Suprapubic skin (tissue), 4 donors: ENCODE results near the gene SLC22A23.

Experiments used
- EP300 ChIP-seq: sonication (generic); formaldehyde crosslinking; IDR thresholded peaks from one replicate; pipeline ENCODE4 v1.6.1; 2017; ENCODE audit warnings: antibody characterized with exemption
- POLR2A ChIP-seq, 2 donors: fragments of 450-650 bp; IDR thresholded peaks; one replicate each; pipeline ENCODE4 v1.6.1; 2017; ENCODE audit warnings: antibody characterized with exemption in 2 of 2, mild to moderate bottlenecking in 2 of 2, moderate library complexity in 2 of 2
- POLR2AphosphoS5 ChIP-seq, 3 donors: sonication (generic); formaldehyde crosslinking; IDR thresholded peaks; one replicate each; pipeline ENCODE4 v1.6.1; 2017; ENCODE audit warnings: antibody characterized with exemption in 3 of 3
- TF ChIP-seq, protein P1 (sequence below), 2 donors: fragments of 200-600 bp in 1 of 2; fragments of 450-650 bp in 1 of 2; sonication (generic) in 1 of 2; IDR thresholded peaks; one replicate each; pipeline ENCODE4 v1.5.1; 2016 to 2019; ENCODE audit warnings: antibody characterized with exemption in 2 of 2, mild to moderate bottlenecking in 1 of 2, moderate library complexity in 1 of 2

- TF ChIP-seq EP300: no peak
- TF ChIP-seq, protein P1, sequence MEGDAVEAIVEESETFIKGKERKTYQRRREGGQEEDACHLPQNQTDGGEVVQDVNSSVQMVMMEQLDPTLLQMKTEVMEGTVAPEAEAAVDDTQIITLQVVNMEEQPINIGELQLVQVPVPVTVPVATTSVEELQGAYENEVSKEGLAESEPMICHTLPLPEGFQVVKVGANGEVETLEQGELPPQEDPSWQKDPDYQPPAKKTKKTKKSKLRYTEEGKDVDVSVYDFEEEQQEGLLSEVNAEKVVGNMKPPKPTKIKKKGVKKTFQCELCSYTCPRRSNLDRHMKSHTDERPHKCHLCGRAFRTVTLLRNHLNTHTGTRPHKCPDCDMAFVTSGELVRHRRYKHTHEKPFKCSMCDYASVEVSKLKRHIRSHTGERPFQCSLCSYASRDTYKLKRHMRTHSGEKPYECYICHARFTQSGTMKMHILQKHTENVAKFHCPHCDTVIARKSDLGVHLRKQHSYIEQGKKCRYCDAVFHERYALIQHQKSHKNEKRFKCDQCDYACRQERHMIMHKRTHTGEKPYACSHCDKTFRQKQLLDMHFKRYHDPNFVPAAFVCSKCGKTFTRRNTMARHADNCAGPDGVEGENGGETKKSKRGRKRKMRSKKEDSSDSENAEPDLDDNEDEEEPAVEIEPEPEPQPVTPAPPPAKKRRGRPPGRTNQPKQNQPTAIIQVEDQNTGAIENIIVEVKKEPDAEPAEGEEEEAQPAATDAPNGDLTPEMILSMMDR (IDR thresholded peaks at IDR 0.05): no peak
- TF ChIP-seq POLR2AphosphoS5 (IDR thresholded peaks at IDR 0.05): no peak
- TF ChIP-seq POLR2A (IDR thresholded peaks at IDR 0.05): no peak
Observed at GRCh38 chr6:3328796-3329195, 128.1 kb downstream of the SLC22A23 start.
